Adrenal gland (tissue), 5 donors: Measurements from ENCODE around the gene ARPC1B.

Experiments used
- CTCF ChIP-seq, 6 experiments: fragments of 450-650 bp in 4 of 6; fragments of 200-600 bp in 2 of 6; sonication (generic) in 1 of 6; IDR thresholded peaks; 1 replicate in 5 of 6; 2 replicates in 1 of 6; pipeline versions ENCODE4 v1.5.1 to v1.8.0; 2016 to 2021; ENCODE audit warnings: antibody characterized with exemption in 6 of 6, mild to moderate bottlenecking in 2 of 6, moderate library complexity in 1 of 6
- POLR2A ChIP-seq, 2 donors: fragments of 450-650 bp; IDR thresholded peaks; one replicate each; pipeline ENCODE4 v1.6.1; 2017; ENCODE audit warnings: antibody characterized with exemption in 2 of 2, mild to moderate bottlenecking in 2 of 2, moderate library complexity in 1 of 2
- donor health status: DM: no; HTN: no; CAD: no.

GRCh38 chr7:99404977-99405320 lies 30.4 kb downstream of the ARPC1B start:
- TF ChIP-seq POLR2A (IDR thresholded peaks at IDR 0.05), result no peak
- no peak for TF ChIP-seq CTCF (IDR thresholded peaks at IDR 0.05)
